Motor neuron (in vitro differentiated cells): ENCODE data around the gene ASF1B. TPM values are rescaled to one million over a fixed set of nuclear protein-coding genes. Genes with fewer than 3 reads are reported as not detected.

Source experiments
- ATAC-seq, 8 experiments: fragments of 200-7000 bp; cut with Tn5 transposase; replicated peaks in 6 of 8; 2 replicates each; pipeline ENCODE4 v1.8.0; 2021; ENCODE audit warnings: mild to moderate bottlenecking in 8 of 8, moderate library complexity in 8 of 8
- H3K27ac ChIP-seq, 2 donors: fragments of 250-450 bp; sonication (Bioruptor Pico); 2 replicates each; pipeline ENCODE4 v1.9.0; 2021; ENCODE audit warnings: antibody characterized with exemption in 2 of 2, mild to moderate bottlenecking in 2 of 2, moderate library complexity in 1 of 2
- H3K4me1 ChIP-seq, 2 donors: fragments of 250-450 bp; sonication (Bioruptor Pico); replicated peaks in 1 of 2; 2 replicates each; pipeline ENCODE4 v1.6.1; 2021; ENCODE audit warnings: antibody characterized with exemption in 2 of 2, mild to moderate bottlenecking in 2 of 2, moderate library complexity in 1 of 2
- H3K4me3 ChIP-seq, 5 donors: fragments of 250-450 bp; sonication (Bioruptor Pico); 2 replicates each; pipeline ENCODE4 v1.9.0; 2021; ENCODE audit warnings: antibody characterized with exemption in 5 of 5, mild to moderate bottlenecking in 5 of 5, moderate library complexity in 4 of 5
- WGBS, 10 experiments: fragments of 450-650 bp; shearing (Covaris generic); methylation state at CpG; one replicate each; pipeline ENCODE4 v1.0.0; 2022; 5-methylcytosine and 5-hydroxymethylcytosine counted together
- in situ Hi-C, 9 experiments: fragments of 400-800 bp; cut with MboI; loops; one replicate each; pipeline ENCODE4 v1.15.0; 2021; ENCODE audit warnings: low sequenced_read_pairs in 9 of 9, low pct_unique_long_range_greater_than_20kb in 2 of 9; ENCODE audit not compliant: unreplicated experiment in 9 of 9
- total RNA-seq, 8 experiments: library from RNA; unstranded; fragments of 300-600 nt; gene quantifications; 2 replicates each; pipeline versions ENCODE4 v1.2.3 to v1.2.4, GENCODE V29; 2022

ASF1B gene
- total RNA-seq, 8 experiments from 2014 or later: 0.54 to 21.5 (median 1.2) TPM

- ATAC-seq: no peak
- in situ Hi-C loops: no loop called here
- Histone ChIP-seq H3K4me3 (no peak overlapping the region), H3K27ac (no peak overlapping the region), H3K4me1 (peaks cover 0 to 5% of the 10 kb centered on the region in 2 donors)
- WGBS, 10 experiments: 92 to 100% (median 100%) methylated on average over 1 to 4 of the region's 11 CpGs; no CpG with 5 or more reads in 6 of the 10 experiments
These were observed 40.0 kb downstream of the ASF1B start for GRCh38 chr19:14096272-14096992.

- Histone ChIP-seq H3K4me3 (no peak overlapping the region), H3K27ac (no peak overlapping the region), H3K4me1 (peaks cover 0 to 5% of the 10 kb centered on the region in 2 donors)
- WGBS, 10 experiments: 83 to 100% (median 94%) methylated on average over 3 to 6 of the region's 7 CpGs; no CpG with 5 or more reads in 3 of the 10 experiments
- ATAC-seq: no peak
- in situ Hi-C loops: no loop called here
These were observed 41.5 kb downstream of the ASF1B start for GRCh38 chr19:14094854-14095253.

- in situ Hi-C loops: no loop called here
- no peak for ATAC-seq
- peaks cover 6 to 11% of the 10 kb centered on the region in 2 donors for H3K4me1 ChIP-seq
- H3K4me3 ChIP-seq: no peak overlapping the region
- H3K27ac ChIP-seq: no peak overlapping the region
- WGBS, 10 experiments: 94 to 100% (median 100%) methylated on average over 1 to 5 of the region's 9 CpGs; no CpG with 5 or more reads in 3 of the 10 experiments
These were observed 43.1 kb downstream of the ASF1B start for GRCh38 chr19:14093117-14093823.

- 17 to 67% (median 30%) methylated on average over 1 to 3 of the region's 15 CpGs; no CpG with 5 or more reads in 5 of the 10 experiments for WGBS, 10 experiments
- in situ Hi-C loops: no loop called here
- Histone ChIP-seq H3K4me1 (peaks cover 6 to 11% of the 10 kb centered on the region in 2 donors), H3K27ac (no peak overlapping the region), H3K4me3 (peak overlapping the region; percentile 55 to 81 (median 66))
- ATAC-seq: no peak
These were observed 44.5 kb downstream of the ASF1B start for GRCh38 chr19:14091813-14092462.

DNA sequence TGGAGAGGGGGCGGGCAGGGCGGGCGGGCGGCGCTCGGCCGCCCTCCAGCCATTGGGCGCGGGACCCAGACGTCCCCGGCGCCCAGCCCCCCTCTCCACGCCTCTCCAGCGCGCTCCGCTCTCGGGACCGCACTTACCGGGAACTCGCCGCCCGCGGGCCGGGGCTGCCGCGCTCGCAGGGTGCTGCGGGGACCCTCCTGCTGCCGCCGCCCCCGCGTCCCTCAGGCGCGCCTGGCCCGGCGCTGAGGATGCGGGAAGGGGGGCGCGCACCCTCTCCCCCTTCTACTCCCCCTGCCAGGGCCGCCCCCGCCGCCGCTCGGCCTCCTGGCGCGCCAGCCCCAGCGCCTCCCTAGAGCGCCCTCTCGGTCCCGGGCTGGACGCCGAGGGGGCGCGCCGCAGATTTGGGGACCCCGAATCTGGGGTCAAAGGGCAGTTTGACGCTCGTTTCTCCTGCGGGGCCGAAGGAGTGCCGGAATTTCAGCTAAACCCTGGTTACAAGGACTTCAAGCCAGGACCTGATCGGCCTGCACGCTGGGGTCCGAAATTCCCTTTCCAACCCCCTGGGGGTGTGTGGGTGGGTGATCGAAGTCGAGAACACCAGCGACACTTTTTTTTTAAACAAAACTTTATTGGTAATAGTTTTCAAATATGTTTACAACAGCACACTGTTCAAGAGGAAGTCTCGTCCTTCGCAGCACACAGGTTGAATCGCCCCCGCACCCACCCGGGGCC, 45.1 kb downstream of the ASF1B start:
- H3K4me1 ChIP-seq: peaks cover 6 to 11% of the 10 kb centered on the region in 2 donors
- H3K27ac ChIP-seq: peak overlapping the region; percentile 30 to 83
- peak; percentile 57 to 78 (median 70) for ATAC-seq
- H3K4me3 ChIP-seq: peak overlapping the region; percentile 55 to 81 (median 66)
- in situ Hi-C loops: no loop called here
- 0 to 10% (median 2%) methylated on average over 3 to 11 of the region's 72 CpGs; no CpG with 5 or more reads in 7 of the 10 experiments for WGBS, 10 experiments

DNA sequence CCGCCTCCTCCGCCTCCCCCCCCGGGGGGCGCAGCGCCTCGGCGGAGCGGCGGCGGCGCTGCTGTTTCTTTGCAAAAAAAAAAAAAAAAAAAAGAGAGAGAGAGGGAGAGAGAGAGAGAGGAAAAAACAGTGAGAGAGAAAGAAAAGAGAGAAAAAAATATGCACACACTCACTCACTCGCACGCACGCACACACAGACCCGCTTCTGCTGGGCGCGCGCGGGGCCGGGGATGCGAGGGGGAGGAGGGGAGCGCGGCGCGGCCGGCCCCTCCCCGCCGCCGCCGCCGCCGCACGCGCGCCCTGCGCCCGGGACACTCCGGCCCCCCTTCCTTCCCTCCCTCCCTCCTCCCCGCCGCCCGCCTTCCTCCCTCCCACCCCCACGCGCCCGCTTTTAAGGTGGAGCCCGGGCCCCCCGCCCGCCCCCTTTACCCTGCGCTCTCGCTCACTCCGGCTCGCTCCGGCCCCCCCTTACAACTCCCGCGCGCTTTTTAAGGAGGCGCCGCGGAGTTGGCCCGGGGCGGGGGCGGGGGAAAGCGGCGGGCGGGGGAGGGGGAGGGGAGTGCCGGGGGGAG, 45.8 kb downstream of the ASF1B start, which contains the start of gene SAMD1:
TSS of gene SAMD1 (minus strand) at position 243 of the 572 bp plus-strand sequence.
- peaks cover 6 to 11% of the 10 kb centered on the region in 2 donors for H3K4me1 ChIP-seq
- peak within 1 kb of the TSS; percentile 55 to 81 (median 66) for H3K4me3 ChIP-seq
- in situ Hi-C loops: no loop called here
- WGBS, 10 experiments: no CpG with 5 or more reads among the region's 65 CpGs
- H3K27ac ChIP-seq: peak within 1 kb of the TSS; percentile 83 to 86
- peak; percentile 48 to 83 (median 77) for ATAC-seq

DNA sequence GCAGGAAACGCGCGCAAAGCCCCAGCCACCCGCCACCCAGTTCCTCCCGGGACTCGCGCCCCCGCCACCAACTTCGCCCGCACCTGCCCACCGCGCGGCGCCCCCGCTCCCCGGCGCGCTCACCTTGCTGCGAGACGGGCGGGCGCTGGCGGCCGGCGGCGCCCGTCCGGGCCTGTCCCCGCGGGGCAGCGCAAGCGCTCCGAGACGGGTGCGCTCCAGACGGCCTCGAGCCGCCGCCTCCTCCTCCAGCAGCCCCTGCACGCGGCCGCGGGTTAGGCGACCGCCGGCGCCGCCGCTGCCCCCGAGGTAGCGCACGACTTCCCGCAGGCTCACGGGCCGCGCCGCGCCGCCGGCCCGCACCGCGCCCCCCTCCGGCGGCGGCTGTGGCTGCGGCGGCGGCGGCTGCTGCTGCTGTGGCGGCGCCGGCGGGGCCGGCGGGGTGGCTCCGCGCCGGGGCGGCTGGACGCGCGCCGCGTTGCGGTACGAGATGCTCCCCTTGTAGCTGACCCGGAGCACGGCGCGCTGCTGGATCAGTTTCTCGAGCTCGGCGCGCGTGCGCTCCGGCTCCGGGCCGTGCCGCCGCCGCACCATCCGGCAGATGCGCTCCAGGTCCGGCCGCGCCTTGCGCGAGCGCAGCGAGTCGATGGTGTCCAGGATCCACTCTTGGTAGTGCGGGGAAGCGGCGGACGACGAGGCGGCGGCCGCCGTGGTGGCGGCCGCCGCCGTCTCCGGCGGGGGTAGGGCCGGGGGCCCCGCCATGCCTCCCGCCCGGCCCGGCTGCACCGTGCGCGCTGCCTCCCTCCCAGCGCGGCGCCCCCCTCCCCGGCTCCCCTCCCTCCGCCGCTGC, 46.5 kb downstream of the ASF1B start:
- in situ Hi-C loops: loop anchor here in 1 of 9 experiments (10.0 kb wide), 1 partner anchor 215 kb away; the partner anchor contains the start of gene NANOS3
- WGBS, 10 experiments: no CpG with 5 or more reads among the region's 142 CpGs
- peak; percentile 24 to 51 (median 38) for ATAC-seq
- Histone ChIP-seq H3K27ac (peak overlapping the region; percentile 83 to 86), H3K4me1 (peaks cover 6 to 11% of the 10 kb centered on the region in 2 donors), H3K4me3 (peak overlapping the region; percentile 55 to 81 (median 66))

- in situ Hi-C loops: loop anchor here in 1 of 9 experiments (10.0 kb wide), 1 partner anchor 215 kb away; the partner anchor contains the start of gene NANOS3
- WGBS, 10 experiments: 0 to 67% (median 21%) methylated on average over 1 to 5 of the region's 16 CpGs; no CpG with 5 or more reads in 3 of the 10 experiments
- no peak for ATAC-seq
- peaks cover 6 to 11% of the 10 kb centered on the region in 2 donors for H3K4me1 ChIP-seq
- peak overlapping the region; percentile 55 to 81 (median 66) for H3K4me3 ChIP-seq
- H3K27ac ChIP-seq: no peak overlapping the region
These were observed 47.1 kb downstream of the ASF1B start for GRCh38 chr19:14089412-14089661.

GRCh38 chr19:14088634-14089411, 47.6 kb downstream of the ASF1B start:
- Histone ChIP-seq H3K4me1 (peaks cover 6 to 11% of the 10 kb centered on the region in 2 donors), H3K4me3 (peak overlapping the region; percentile 55 to 81 (median 66)), H3K27ac (no peak overlapping the region)
- in situ Hi-C loops: loop anchor here in 1 of 9 experiments (10.0 kb wide), 1 partner anchor 214 kb away; the partner anchor contains the start of gene NANOS3
- 62 to 94% (median 87%) methylated on average over 2 to 7 of the region's 30 CpGs; no CpG with 5 or more reads in 2 of the 10 experiments for WGBS, 10 experiments
- ATAC-seq: no peak

- Histone ChIP-seq H3K27ac (no peak overlapping the region), H3K4me3 (no peak overlapping the region), H3K4me1 (peaks cover 9 to 10% of the 10 kb centered on the region in 2 donors)
- WGBS, 10 experiments: 48 to 96% (median 80%) methylated on average over 1 to 5 of the region's 5 CpGs; no CpG with 5 or more reads in 1 of the 10 experiments
- no peak for ATAC-seq
- in situ Hi-C loops: loop anchor here in 1 of 9 experiments (10.0 kb wide), 1 partner anchor 211 kb away; the partner anchor contains the start of gene NANOS3
These were observed 50.3 kb downstream of the ASF1B start for GRCh38 chr19:14086098-14086497.
